Liver (tissue), 9 donors: Measurements from ENCODE around the gene GUCA1C. TPM values are rescaled to one million over a fixed set of nuclear protein-coding genes. Genes with fewer than 3 reads are reported as not detected.

Experiments
- DNase-seq: peaks from one replicate; pipeline ENCODE4 v3.0.0-alpha.2; 2017; ENCODE audit warnings: low spot score
- H3K27ac ChIP-seq, 2 donors: one replicate each; pipeline ENCODE4 v1.7.0; 2013; ENCODE audit warnings: inconsistent platforms in 2 of 2, low read length in 2 of 2, control low read depth in 1 of 2, low read depth in 1 of 2, mild to moderate bottlenecking in 1 of 2
- H3K27me3 ChIP-seq, 4 donors: one replicate each; pipeline versions ENCODE4 v1.6.1 to v1.7.0; 2013; ENCODE audit warnings: low read length in 3 of 4, inconsistent platforms in 1 of 4, mild to moderate bottlenecking in 1 of 4, moderate library complexity in 1 of 4; ENCODE audit not compliant: control insufficient read depth in 4 of 4, insufficient read depth in 4 of 4
- H3K36me3 ChIP-seq, 4 donors: one replicate each; pipeline versions ENCODE4 v1.6.1 to v1.7.0; 2013; ENCODE audit warnings: low read length in 3 of 4, mild to moderate bottlenecking in 3 of 4, low read depth in 1 of 4, moderate library complexity in 1 of 4; ENCODE audit not compliant: control insufficient read depth in 4 of 4, insufficient read depth in 3 of 4
- H3K4me1 ChIP-seq, 4 donors: one replicate each; pipeline versions ENCODE4 v1.6.1 to v1.7.0; 2013; ENCODE audit warnings: low read length in 3 of 4, mild to moderate bottlenecking in 3 of 4, moderate library complexity in 1 of 4; ENCODE audit not compliant: control insufficient read depth in 4 of 4, insufficient read depth in 4 of 4
- H3K4me3 ChIP-seq, 3 donors: one replicate each; pipeline versions ENCODE4 v1.6.1 to v1.7.0; 2013; ENCODE audit warnings: low read length in 3 of 3, control low read depth in 1 of 3, low read depth in 1 of 3, mild to moderate bottlenecking in 1 of 3
- H3K9ac ChIP-seq, 2 donors: one replicate each; pipeline ENCODE4 v1.7.0; 2013; ENCODE audit warnings: low read length in 2 of 2, mild to moderate bottlenecking in 2 of 2, moderate library complexity in 2 of 2, control low read depth in 1 of 2, low read depth in 1 of 2
- H3K9me3 ChIP-seq, 4 donors: one replicate each; pipeline versions ENCODE4 v1.6.1 to v1.7.0; 2013; ENCODE audit warnings: low read length in 3 of 4; ENCODE audit not compliant: control insufficient read depth in 4 of 4
- ATF3 ChIP-seq: IDR thresholded peaks from 2 replicates; pipeline ENCODE4 v1.6.1; 2016; ENCODE audit warnings: antibody characterized with exemption
- EGR1 ChIP-seq, 2 donors: IDR thresholded peaks; 2 replicates each; pipeline ENCODE4 v1.6.1; 2016 to 2018; ENCODE audit warnings: antibody characterized with exemption in 2 of 2, low read depth in 2 of 2
- FOXA1 ChIP-seq: IDR thresholded peaks from 2 replicates; pipeline ENCODE4 v1.6.1; 2016; ENCODE audit warnings: antibody characterized with exemption
- FOXA2 ChIP-seq: IDR thresholded peaks from 2 replicates; pipeline ENCODE4 v1.6.1; 2016; ENCODE audit warnings: antibody characterized with exemption
- GABPA ChIP-seq, 2 donors: IDR thresholded peaks in 1 of 2; conservative IDR thresholded peaks in 1 of 2; 2 replicates each; pipeline ENCODE4 v1.6.1; 2016; ENCODE audit warnings: antibody characterized with exemption in 2 of 2, mild to moderate bottlenecking in 1 of 2, moderate library complexity in 1 of 2
- HNF4A ChIP-seq, 2 donors: conservative IDR thresholded peaks; 2 replicates each; pipeline ENCODE4 v1.6.1; 2016; ENCODE audit warnings: antibody characterized with exemption in 2 of 2, mild to moderate bottlenecking in 2 of 2
- HNF4G ChIP-seq: IDR thresholded peaks from 2 replicates; pipeline ENCODE4 v1.6.1; 2016; ENCODE audit warnings: antibody characterized with exemption
- JUND ChIP-seq, 2 donors: IDR thresholded peaks; 2 replicates each; pipeline ENCODE4 v1.6.1; 2016; ENCODE audit warnings: antibody characterized with exemption in 2 of 2
- NR2F2 ChIP-seq: IDR thresholded peaks from 2 replicates; pipeline ENCODE4 v1.6.1; 2016; ENCODE audit warnings: antibody characterized with exemption
- RAD21 ChIP-seq, 2 donors: IDR thresholded peaks; 2 replicates each; pipeline ENCODE4 v1.6.1; 2016; ENCODE audit warnings: antibody characterized with exemption in 2 of 2, mild to moderate bottlenecking in 2 of 2
- RXRA ChIP-seq, 2 donors: IDR thresholded peaks; 2 replicates each; pipeline ENCODE4 v1.6.1; 2017 to 2018; ENCODE audit warnings: antibody characterized with exemption in 2 of 2, mild to moderate bottlenecking in 1 of 2
- SP1 ChIP-seq: IDR thresholded peaks from 2 replicates; pipeline ENCODE4 v1.6.1; 2018; ENCODE audit warnings: antibody characterized with exemption, mild to moderate bottlenecking
- TAF1 ChIP-seq: conservative IDR thresholded peaks from 2 replicates; pipeline ENCODE4 v1.6.1; 2016; ENCODE audit warnings: antibody characterized with exemption, mild to moderate bottlenecking
- YY1 ChIP-seq: IDR thresholded peaks from 2 replicates; pipeline ENCODE4 v1.6.1; 2016; ENCODE audit warnings: antibody characterized with exemption, mild to moderate bottlenecking
- WGBS: extraction: QIAGEN DNeasy Blood & Tissue Kit; methylation state at CpG from one replicate; pipeline ENCODE4 v1.1.7; 2013; 5-methylcytosine and 5-hydroxymethylcytosine counted together
- polyA plus RNA-seq, 2 donors: library from polyadenylated mRNA; stranded (reverse) in 1 of 2; unstranded in 1 of 2; fragments of 200-250 nt in 1 of 2; fragments of >200 nt in 1 of 2; fragmentation: Nextera tagmentation in 1 of 2; extraction: Ambion mirVana in 1 of 2; gene quantifications; one replicate each; pipeline versions ENCODE4 v1.2.1 to v1.2.3, GENCODE V29; 2013 to 2015
- total RNA-seq, 2 donors: library from RNA; depleted of rRNA; stranded (reverse); fragments of >200 nt; gene quantifications; one replicate each; pipeline ENCODE4 v1.2.3, GENCODE V29; 2014
- TF ChIP-seq, protein P1 (sequence below): IDR thresholded peaks from 2 replicates; pipeline ENCODE4 v1.6.1; 2016; ENCODE audit warnings: antibody characterized with exemption
- TF ChIP-seq, protein P2 (sequence below): IDR thresholded peaks from 2 replicates; pipeline ENCODE4 v1.6.1; 2016; ENCODE audit warnings: antibody characterized with exemption
- TF ChIP-seq, protein P3 (sequence below): IDR thresholded peaks from 2 replicates; pipeline ENCODE4 v1.6.1; 2016; ENCODE audit warnings: antibody characterized with exemption, mild to moderate bottlenecking
- donor health status: healthy.
- donor health status: healthy.
- donor health status: healthy.
- donor health status: healthy.
- donor health status: healthy.

Gene GUCA1C
- total and polyA plus RNA-seq, 4 donors: not detected

DNA sequence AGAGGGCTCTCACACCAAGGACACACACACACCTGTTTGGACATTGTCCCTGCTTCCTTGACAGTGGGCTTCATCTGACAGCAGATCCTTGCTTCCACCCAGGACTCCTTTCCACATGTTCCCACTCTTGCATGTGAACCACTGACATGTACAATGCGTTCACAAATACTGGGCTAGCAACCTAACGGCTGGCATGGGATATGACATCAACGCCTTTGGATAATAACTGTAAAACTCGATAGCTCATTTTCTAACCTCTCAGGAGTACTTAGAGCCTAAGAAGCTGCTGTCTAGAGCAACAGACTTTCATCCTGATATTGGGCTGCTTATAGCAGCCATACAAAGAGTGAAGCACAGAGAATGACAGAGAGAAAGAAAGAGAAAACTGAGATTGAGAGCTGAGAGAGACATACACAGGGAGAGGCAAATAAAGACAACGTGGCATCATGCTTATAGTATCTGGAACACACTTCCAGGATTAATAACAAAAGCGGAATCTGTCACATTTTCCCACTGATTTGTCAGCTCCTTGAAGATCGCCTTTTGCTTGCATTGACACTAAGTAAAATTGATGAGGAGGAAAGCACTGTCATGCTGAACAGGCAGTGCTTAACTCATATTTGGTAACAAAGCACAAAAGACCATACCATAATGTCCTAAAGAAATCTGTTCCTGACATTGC lies 1.7 kb downstream of the GUCA1C start:
- 81% methylated on average over 7 of the region's 7 CpGs for WGBS
- no peak for TF ChIP-seq RAD21 (IDR thresholded peaks at IDR 0.05)
- Histone ChIP-seq H3K4me3 (no peak overlapping the region), H3K27ac (no peak overlapping the region), H3K9me3 (no peaks in the 10 kb centered on the region), H3K9ac (no peak overlapping the region), H3K4me1 (no peaks in the 10 kb centered on the region), H3K27me3 (peaks cover 0 to 3% (median 0%) of the 10 kb centered on the region in 4 donors), H3K36me3 (no peaks in the 10 kb centered on the region)
- DNase-seq: no peak

GRCh38 chr3:108947855-108948254 lies 5.8 kb downstream of the GUCA1C start:
- H3K9me3 ChIP-seq: no peaks in the 10 kb centered on the region
- no peak for DNase-seq
- no peaks in the 10 kb centered on the region for H3K4me1 ChIP-seq
- no peak overlapping the region for H3K4me3 ChIP-seq
- WGBS: 66% methylated on average over 2 of the region's 2 CpGs
- TF ChIP-seq EGR1 (IDR thresholded peaks at IDR 0.05; ENCODE audit: low read depth in 2 of 2) (no peak), RXRA (IDR thresholded peaks at IDR 0.05) (no peak), TAF1 (no peak), FOXA1 (no peak), NR2F2 (no peak), FOXA2 (no peak), ATF3 (no peak), JUND (IDR thresholded peaks at IDR 0.05) (no peak), HNF4A (conservative IDR thresholded peaks at IDR 0.05) (no peak), RAD21 (IDR thresholded peaks at IDR 0.05) (no peak), HNF4G (no peak), SP1 (no peak), YY1 (no peak), GABPA (IDR thresholded peaks at IDR 0.05 in 1 of 2, conservative IDR thresholded peaks at IDR 0.05 in 1 of 2) (no peak)
- TF ChIP-seq, protein P1, sequence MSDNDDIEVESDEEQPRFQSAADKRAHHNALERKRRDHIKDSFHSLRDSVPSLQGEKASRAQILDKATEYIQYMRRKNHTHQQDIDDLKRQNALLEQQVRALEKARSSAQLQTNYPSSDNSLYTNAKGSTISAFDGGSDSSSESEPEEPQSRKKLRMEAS: no peak
- TF ChIP-seq, protein P2, sequence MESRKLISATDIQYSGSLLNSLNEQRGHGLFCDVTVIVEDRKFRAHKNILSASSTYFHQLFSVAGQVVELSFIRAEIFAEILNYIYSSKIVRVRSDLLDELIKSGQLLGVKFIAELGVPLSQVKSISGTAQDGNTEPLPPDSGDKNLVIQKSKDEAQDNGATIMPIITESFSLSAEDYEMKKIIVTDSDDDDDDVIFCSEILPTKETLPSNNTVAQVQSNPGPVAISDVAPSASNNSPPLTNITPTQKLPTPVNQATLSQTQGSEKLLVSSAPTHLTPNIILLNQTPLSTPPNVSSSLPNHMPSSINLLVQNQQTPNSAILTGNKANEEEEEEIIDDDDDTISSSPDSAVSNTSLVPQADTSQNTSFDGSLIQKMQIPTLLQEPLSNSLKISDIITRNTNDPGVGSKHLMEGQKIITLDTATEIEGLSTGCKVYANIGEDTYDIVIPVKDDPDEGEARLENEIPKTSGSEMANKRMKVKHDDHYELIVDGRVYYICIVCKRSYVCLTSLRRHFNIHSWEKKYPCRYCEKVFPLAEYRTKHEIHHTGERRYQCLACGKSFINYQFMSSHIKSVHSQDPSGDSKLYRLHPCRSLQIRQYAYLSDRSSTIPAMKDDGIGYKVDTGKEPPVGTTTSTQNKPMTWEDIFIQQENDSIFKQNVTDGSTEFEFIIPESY: no peak
- TF ChIP-seq, protein P3, sequence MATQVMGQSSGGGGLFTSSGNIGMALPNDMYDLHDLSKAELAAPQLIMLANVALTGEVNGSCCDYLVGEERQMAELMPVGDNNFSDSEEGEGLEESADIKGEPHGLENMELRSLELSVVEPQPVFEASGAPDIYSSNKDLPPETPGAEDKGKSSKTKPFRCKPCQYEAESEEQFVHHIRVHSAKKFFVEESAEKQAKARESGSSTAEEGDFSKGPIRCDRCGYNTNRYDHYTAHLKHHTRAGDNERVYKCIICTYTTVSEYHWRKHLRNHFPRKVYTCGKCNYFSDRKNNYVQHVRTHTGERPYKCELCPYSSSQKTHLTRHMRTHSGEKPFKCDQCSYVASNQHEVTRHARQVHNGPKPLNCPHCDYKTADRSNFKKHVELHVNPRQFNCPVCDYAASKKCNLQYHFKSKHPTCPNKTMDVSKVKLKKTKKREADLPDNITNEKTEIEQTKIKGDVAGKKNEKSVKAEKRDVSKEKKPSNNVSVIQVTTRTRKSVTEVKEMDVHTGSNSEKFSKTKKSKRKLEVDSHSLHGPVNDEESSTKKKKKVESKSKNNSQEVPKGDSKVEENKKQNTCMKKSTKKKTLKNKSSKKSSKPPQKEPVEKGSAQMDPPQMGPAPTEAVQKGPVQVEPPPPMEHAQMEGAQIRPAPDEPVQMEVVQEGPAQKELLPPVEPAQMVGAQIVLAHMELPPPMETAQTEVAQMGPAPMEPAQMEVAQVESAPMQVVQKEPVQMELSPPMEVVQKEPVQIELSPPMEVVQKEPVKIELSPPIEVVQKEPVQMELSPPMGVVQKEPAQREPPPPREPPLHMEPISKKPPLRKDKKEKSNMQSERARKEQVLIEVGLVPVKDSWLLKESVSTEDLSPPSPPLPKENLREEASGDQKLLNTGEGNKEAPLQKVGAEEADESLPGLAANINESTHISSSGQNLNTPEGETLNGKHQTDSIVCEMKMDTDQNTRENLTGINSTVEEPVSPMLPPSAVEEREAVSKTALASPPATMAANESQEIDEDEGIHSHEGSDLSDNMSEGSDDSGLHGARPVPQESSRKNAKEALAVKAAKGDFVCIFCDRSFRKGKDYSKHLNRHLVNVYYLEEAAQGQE: no peak
- H3K36me3 ChIP-seq: no peaks in the 10 kb centered on the region
- no peak overlapping the region for H3K27ac ChIP-seq
- H3K27me3 ChIP-seq: peaks cover 0 to 3% (median 0%) of the 10 kb centered on the region in 4 donors
- H3K9ac ChIP-seq: no peak overlapping the region
